ENCODE measurements around the gene SMCO4.

Gene SMCO4

DNA sequence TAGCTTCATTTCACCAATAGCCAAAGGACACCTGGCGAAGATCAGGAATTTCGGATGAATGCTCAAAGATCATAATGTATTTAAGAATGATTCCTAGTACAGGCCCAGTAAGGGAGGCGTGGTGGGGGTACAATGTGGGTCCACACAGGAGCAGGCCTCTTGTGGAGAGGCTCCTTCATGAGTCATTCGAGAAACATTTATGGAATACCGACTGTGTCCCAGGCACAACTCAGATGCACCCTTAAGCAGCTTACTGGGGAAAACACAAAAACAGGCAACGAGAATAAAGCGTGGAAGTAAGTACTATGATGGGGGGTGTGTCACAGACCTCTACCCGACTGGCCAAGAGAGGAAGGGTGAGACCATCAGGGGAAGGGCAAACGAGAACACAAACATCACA, 44.5 kb downstream of the SMCO4 start:
- DNase-seq: no peak

DNA sequence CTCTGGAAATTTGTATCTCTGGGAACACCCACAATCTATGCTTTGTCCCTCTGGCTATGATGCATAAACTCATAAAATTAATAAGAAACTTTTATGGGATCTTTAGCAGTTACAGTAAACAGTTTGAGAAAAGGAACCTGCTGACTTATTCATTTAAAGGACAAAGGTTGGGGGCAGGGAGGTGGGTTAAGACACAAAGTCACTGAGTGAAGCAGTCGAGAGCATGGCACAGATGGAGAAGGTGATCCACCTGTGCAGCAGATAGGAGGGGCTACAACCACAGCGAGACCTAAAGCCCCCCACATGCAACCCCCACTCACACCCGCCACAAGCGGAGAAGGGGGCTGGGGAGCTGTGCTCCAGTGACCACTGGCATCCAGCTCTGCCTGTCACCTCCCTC, 45.0 kb downstream of the SMCO4 start:
- no peak for DNase-seq

GRCh38 chr11:93497596-93497995, 45.6 kb downstream of the SMCO4 start:
- no peak for DNase-seq

DNA sequence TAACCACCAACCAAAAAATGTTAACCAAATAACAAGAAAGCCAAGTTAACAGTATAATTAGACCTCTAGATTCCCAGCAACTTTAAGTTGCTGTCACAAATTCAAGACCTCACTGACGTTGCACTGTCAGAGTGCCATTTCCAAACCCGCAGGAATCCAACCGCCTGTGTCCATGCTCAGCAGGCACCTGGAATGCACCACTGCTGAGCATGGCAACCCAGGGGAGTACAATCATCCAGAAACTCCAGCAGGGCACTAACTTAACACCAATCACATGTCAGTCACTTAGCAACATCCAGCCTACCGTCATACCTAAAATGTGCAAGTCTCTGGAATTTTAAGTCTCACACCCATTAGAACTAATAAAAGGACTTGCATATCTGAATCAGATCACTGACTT, 48.8 kb downstream of the SMCO4 start:
- DNase-seq: no peak

GRCh38 chr11:93493252-93493897, 49.8 kb downstream of the SMCO4 start:
- DNase-seq: no peak

GRCh38 chr11:93492464-93493251, 50.5 kb downstream of the SMCO4 start:
- no peak for DNase-seq

DNA sequence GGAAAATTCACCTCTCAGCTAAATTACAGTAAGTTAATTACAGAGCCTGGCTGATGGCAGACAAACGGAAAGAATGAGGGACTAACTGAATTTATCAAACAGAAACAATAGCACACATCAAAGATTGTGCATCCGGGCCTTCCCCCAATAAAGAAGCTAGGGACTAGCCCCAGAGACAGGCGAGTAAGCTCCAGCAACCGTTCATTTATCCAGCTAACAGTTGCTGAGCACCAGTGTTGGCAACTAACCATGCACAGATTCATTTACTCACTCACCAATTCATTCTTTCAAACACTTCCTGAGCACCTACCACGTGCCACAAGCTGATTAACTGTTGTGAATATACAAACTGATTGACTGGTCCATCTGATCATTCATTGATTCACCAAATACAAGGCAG, 51.2 kb downstream of the SMCO4 start:
- DNase-seq: no peak

- no peak for DNase-seq
Measured at GRCh38 chr11:93490996-93491618, 52.1 kb downstream of the SMCO4 start.

- DNase-seq: no peak
Measured at GRCh38 chr11:93489841-93490240, 53.4 kb downstream of the SMCO4 start.

- DNase-seq: no peak
Measured at GRCh38 chr11:93487032-93487483, 56.1 kb downstream of the SMCO4 start.

DNA sequence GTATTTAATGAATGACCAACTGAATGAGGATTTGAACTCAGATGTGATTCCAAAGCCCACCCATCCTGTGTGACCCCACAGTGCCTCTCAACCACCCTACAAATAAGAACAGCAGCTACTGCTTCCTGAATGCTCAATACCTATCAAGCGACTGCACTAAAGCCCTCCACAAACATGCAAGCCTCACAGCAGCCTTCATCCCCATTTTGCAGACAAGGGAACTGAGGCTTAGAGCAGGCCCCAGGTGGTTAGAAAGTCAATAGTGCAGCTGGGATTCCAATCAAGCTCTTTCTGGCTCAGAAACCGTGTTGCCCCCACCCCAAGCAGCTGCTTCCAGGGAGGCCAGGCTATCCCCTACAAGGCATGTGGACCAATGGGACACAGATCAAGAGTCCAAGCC, 57.2 kb downstream of the SMCO4 start:
- DNase-seq: no peak

DNA sequence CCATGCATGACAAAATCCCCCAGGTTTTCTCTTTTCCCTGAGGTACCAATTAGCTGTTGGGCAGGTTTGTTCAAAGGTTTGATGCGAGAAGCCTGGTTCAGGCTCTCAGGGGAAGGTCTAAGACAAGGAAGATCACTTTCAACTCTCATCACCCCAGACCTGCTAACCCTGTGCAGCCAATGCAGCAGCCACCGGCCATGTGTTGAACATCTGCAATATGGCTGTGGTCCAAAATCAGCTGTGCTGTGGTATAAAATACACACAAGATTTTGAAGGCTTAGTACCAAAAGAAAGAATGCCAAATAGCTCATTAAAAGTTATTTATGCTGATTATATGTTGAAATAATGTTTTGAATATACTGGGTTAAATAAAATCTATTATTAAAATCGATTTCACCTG, 58.5 kb downstream of the SMCO4 start:
- no peak for DNase-seq

DNA sequence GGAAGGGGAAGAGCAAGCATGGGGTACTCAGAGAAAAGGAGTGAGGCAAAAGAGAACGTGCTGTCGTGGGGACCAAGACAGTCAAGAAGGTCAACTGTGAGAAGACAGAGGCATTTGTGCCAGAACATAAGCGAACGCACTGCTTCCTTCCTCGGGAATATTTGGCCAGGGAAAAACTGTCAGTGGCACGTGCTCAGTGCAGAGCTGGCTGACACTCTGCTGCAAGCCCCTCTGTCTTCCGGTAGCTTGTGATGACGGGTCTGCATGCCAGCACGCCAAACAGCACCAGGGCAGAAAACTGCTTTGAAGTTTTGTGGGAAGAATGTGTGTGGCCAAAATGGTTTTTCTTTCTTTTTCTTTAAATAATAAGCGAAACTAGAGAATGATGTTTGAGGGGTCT, 60.6 kb downstream of the SMCO4 start:
- no peak for DNase-seq

- no peak for DNase-seq
Measured at GRCh38 chr11:93481696-93482095, 61.5 kb downstream of the SMCO4 start.

- DNase-seq: no peak
Measured at GRCh38 chr11:93481279-93481678, 61.9 kb downstream of the SMCO4 start.

DNA sequence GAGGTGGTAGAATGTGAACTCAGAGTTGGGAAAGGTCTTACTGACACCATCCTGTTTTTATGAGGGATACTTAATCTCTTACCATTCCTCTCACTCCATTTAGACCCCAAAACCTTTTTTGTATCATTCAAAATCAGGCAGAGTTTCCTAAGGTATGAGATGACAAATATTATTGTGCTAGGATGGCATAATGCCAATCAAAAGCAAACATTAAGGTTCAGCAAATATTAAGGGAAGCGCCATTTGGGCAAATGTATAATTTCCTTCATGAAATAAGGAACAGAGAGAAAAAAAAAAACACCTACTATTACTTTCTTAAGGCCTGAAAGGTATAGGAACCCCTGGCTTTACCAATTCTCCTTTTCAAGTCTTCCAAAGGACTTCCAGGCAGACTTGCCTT, 62.4 kb downstream of the SMCO4 start:
- DNase-seq: no peak

GRCh38 chr11:93480256-93480655, 62.9 kb downstream of the SMCO4 start:
- DNase-seq: no peak

DNA sequence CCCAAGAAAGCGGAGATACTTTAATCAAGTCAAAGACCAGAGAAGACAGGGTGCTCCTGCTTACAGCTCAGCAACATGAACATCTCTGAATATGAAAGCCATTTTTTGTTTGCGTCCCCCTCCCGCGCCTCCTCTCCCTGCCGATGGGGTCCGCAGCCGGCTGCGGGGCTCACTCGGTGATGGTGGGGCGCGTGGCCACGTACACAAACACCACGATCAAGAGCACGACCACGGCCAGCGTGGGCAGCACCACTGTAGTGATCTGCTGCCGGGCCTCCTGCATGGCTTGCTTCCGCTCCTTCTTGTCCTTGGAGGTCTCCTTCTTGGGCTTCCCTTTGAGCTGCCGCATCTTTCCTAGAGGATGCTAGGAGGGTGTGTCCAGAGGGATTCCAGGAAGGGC, 64.3 kb downstream of the SMCO4 start:
- no peak for DNase-seq

- no peak for DNase-seq
Measured at GRCh38 chr11:93477684-93478234, 65.4 kb downstream of the SMCO4 start.

GRCh38 chr11:93476796-93477195, 66.4 kb downstream of the SMCO4 start:
- no peak for DNase-seq

- no peak for DNase-seq
Measured at GRCh38 chr11:93474123-93474522, 69.1 kb downstream of the SMCO4 start.

DNA sequence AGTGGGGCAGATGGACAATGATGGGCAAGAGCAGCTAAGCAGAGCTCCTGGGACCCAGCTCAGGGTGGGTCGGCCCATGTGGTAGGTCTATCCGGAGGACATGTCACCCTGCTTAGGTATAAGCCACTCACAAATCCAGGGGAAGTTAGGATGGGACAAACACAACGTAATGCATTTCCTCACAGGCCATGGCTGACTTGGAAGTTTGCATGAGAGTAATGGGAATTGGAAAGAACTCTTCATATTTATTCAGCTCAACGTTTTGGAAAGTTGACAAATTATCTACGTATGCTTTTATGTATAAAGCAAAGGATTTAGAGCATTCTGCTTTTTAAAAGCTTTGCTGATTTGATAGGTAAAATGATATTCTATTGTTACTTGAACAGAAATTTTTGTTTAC, 74.9 kb downstream of the SMCO4 start:
- no peak for DNase-seq

GRCh38 chr11:93467054-93467453, 76.1 kb downstream of the SMCO4 start:
- no peak for DNase-seq
